ENCODE results near the gene TRIM9. TPM values are rescaled to one million over a fixed set of nuclear protein-coding genes. Genes with fewer than 3 reads are reported as not detected.
A peak's percentile ranks its signal among the peaks of the same experiment; 100 is the strongest.

Gene TRIM9
- total and polyA plus RNA-seq, 2 experiments from 2014 or later: 4.4 to 6.2 TPM

DNA sequence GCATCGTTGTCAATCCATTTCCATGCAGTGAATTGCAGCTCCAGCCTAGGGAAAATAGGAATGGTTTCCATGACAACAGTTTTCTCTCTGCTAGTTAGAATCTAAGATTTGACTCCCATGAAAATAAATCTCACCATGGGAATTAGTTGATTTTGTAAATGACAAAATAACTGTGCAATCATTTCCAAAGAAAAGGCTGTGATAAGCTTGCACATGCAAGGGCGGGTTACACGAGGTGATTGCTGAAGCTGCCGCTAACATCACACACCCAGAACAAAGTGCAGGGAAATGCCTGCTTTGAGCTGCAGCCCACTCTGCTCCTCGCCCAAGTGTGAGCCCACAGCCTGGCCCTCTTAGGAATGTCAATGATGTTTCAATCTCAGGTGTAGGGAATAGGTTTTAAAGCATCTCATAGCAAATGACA lies 53.8 kb downstream of the TRIM9 start:
- H3K9me3 Mint-ChIP-seq: no peaks in the 10 kb centered on the region
- Histone ChIP-seq H2AFZ (no peak overlapping the region), H3F3A (replicated peaks; ENCODE audit: low read depth) (no peaks in the 10 kb centered on the region), H3K9me2 (ENCODE audit: insufficient read depth) (no peaks in the 10 kb centered on the region), H3K27ac (ENCODE audit: low read depth) (no peak overlapping the region), H3K4me1 (ENCODE audit: insufficient read depth) (peaks cover 32% of the 10 kb centered on the region), H3K27me3 (ENCODE audit: insufficient read depth) (no peaks in the 10 kb centered on the region), H3K79me2 (replicated peaks; ENCODE audit: insufficient read depth) (no peaks in the 10 kb centered on the region), H3K4me2 (no peak overlapping the region), H3K4me3 (no peak overlapping the region), H4K20me1 (replicated peaks; ENCODE audit: insufficient read depth) (no peaks in the 10 kb centered on the region), H3K36me3 (ENCODE audit: insufficient read depth) (no peaks in the 10 kb centered on the region)
- H3K27ac Mint-ChIP-seq: no peak overlapping the region
- DNase-seq (ENCODE audit: low spot score) (peak; percentile 33), ATAC-seq (peak; percentile 77)
- H3K36me3 Mint-ChIP-seq (ENCODE audit: low read depth): no peaks in the 10 kb centered on the region
- peaks cover 32% of the 10 kb centered on the region for H3K4me1 Mint-ChIP-seq
- TF ChIP-seq, protein P1, sequence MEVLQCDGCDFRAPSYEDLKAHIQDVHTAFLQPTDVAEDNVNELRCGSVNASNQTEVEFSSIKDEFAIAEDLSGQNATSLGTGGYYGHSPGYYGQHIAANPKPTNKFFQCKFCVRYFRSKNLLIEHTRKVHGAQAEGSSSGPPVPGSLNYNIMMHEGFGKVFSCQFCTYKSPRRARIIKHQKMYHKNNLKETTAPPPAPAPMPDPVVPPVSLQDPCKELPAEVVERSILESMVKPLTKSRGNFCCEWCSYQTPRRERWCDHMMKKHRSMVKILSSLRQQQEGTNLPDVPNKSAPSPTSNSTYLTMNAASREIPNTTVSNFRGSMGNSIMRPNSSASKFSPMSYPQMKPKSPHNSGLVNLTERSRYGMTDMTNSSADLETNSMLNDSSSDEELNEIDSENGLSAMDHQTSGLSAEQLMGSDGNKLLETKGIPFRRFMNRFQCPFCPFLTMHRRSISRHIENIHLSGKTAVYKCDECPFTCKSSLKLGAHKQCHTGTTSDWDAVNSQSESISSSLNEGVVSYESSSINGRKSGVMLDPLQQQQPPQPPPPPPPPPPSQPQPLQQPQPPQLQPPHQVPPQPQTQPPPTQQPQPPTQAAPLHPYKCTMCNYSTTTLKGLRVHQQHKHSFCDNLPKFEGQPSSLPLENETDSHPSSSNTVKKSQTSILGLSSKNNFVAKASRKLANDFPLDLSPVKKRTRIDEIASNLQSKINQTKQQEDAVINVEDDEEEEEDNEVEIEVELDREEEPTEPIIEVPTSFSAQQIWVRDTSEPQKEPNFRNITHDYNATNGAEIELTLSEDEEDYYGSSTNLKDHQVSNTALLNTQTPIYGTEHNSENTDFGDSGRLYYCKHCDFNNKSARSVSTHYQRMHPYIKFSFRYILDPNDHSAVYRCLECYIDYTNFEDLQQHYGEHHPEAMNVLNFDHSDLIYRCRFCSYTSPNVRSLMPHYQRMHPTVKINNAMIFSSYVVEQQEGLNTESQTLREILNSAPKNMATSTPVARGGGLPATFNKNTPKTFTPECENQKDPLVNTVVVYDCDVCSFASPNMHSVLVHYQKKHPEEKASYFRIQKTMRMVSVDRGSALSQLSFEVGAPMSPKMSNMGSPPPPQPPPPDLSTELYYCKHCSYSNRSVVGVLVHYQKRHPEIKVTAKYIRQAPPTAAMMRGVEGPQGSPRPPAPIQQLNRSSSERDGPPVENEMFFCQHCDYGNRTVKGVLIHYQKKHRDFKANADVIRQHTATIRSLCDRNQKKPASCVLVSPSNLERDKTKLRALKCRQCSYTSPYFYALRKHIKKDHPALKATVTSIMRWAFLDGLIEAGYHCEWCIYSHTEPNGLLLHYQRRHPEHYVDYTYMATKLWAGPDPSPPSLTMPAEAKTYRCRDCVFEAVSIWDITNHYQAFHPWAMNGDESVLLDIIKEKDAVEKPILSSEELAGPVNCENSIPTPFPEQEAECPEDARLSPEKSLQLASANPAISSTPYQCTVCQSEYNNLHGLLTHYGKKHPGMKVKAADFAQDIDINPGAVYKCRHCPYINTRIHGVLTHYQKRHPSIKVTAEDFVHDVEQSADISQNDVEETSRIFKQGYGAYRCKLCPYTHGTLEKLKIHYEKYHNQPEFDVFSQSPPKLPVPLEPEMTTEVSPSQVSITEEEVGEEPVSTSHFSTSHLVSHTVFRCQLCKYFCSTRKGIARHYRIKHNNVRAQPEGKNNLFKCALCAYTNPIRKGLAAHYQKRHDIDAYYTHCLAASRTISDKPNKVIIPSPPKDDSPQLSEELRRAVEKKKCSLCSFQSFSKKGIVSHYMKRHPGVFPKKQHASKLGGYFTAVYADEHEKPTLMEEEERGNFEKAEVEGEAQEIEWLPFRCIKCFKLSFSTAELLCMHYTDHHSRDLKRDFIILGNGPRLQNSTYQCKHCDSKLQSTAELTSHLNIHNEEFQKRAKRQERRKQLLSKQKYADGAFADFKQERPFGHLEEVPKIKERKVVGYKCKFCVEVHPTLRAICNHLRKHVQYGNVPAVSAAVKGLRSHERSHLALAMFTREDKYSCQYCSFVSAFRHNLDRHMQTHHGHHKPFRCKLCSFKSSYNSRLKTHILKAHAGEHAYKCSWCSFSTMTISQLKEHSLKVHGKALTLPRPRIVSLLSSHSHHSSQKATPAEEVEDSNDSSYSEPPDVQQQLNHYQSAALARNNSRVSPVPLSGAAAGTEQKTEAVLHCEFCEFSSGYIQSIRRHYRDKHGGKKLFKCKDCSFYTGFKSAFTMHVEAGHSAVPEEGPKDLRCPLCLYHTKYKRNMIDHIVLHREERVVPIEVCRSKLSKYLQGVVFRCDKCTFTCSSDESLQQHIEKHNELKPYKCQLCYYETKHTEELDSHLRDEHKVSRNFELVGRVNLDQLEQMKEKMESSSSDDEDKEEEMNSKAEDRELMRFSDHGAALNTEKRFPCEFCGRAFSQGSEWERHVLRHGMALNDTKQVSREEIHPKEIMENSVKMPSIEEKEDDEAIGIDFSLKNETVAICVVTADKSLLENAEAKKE (CRISPR knock-in tag; IDR thresholded peaks at IDR 0.05): no peak
- TF ChIP-seq EZH2phosphoT487 (IDR thresholded peaks at IDR 0.05; ENCODE audit: unreplicated experiment) (no peak), ZNF114 (CRISPR knock-in tag; IDR thresholded peaks at IDR 0.05) (no peak), POLR2AphosphoS5 (IDR thresholded peaks at IDR 0.05; ENCODE audit: low read depth) (no peak), JUNB (IDR thresholded peaks at IDR 0.05; ENCODE audit: unreplicated experiment) (no peak), EZH2 (IDR thresholded peaks at IDR 0.05; ENCODE audit: low read depth, unreplicated experiment) (no peak)
- TF ChIP-seq, protein P2, sequence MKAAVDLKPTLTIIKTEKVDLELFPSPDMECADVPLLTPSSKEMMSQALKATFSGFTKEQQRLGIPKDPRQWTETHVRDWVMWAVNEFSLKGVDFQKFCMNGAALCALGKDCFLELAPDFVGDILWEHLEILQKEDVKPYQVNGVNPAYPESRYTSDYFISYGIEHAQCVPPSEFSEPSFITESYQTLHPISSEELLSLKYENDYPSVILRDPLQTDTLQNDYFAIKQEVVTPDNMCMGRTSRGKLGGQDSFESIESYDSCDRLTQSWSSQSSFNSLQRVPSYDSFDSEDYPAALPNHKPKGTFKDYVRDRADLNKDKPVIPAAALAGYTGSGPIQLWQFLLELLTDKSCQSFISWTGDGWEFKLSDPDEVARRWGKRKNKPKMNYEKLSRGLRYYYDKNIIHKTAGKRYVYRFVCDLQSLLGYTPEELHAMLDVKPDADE (IDR thresholded peaks at IDR 0.05): no peak
- H3K27me3 Mint-ChIP-seq (ENCODE audit: insufficient read depth, low read depth, poor library complexity): no peaks in the 10 kb centered on the region
- no peak overlapping the region for H3K4me3 Mint-ChIP-seq
